ENCODE measurements around the gene DOP1B. TPM values are rescaled to one million over a fixed set of nuclear protein-coding genes. Genes with fewer than 3 reads are reported as not detected.
"Not testable (repeated sequence)": the region's sequence is repeated elsewhere in the genome, so short reads cannot be mapped to it uniquely, and the experiment has no call there.

DOP1B gene
- polyA plus RNA-seq, 4 donors: 5.7 to 8.3 (median 6.4) TPM

DNA sequence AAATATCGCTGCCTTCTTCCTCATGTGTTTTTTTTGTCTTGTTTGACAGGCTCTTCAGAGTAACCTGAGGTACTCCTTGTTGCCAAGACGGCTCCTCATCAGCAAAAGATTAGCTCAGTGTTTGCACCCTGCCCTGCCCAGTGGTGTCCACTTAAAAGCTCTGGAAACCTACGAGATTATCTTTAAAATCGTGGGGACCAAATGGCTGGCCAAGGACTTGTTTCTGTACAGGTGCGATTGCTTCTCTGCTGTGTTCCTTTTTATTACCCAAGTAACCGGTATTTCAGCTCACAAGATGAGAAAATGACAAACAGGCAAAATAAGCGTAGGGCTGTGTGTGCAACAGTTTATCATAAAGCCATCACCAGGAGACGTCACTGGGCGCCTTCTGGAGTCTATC lies 42.4 kb downstream of the DOP1B start:
- no peak for DNase-seq (ENCODE audit: low read depth in 4 of 4, low spot score in 3 of 4)

DNA sequence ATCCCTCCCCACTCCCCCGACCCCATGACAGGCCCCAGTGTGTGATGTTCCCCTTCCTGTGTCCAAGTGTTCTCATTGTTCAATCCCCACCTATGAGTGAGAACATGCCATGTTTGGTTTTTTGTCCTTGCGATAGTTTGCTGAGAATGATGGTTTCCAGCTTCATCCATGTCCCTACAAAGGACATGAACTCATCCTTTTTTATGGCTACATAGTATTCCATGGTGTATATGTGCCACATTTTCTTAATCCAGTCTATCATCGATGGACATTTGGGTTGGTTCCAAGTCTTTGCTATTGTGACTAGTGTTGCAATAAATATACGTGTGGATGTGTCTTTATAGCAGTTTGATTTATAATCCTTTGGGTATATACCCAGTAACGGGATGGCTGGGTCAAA lies 43.0 kb downstream of the DOP1B start:
- not testable (repeated sequence) for DNase-seq (ENCODE audit: low read depth in 4 of 4, low spot score in 3 of 4)

DNA sequence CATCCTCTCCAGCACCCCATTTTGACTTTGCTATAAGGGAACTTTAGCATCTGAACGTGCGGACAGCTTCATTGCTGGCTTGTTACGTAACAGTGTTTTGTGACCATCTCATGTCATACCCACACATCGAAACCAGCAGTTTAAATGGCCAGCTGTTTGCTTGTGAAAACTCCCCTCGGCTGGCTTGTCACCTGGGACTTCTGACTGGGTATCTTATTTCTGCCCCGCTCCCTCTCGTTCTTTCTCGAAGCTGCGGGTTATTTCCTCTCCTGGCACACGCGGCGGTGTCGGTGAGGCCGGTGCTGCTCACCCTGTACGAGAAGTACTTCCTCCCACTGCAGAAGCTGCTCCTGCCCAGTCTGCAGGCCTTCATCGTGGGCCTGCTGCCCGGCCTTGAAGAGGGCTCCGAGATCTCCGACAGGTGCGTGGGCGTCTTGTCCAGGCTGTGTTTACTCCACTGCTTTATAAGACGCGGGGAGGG lies 43.5 kb downstream of the DOP1B start:
- DNase-seq (ENCODE audit: low read depth in 4 of 4, low spot score in 3 of 4): no peak

DNA sequence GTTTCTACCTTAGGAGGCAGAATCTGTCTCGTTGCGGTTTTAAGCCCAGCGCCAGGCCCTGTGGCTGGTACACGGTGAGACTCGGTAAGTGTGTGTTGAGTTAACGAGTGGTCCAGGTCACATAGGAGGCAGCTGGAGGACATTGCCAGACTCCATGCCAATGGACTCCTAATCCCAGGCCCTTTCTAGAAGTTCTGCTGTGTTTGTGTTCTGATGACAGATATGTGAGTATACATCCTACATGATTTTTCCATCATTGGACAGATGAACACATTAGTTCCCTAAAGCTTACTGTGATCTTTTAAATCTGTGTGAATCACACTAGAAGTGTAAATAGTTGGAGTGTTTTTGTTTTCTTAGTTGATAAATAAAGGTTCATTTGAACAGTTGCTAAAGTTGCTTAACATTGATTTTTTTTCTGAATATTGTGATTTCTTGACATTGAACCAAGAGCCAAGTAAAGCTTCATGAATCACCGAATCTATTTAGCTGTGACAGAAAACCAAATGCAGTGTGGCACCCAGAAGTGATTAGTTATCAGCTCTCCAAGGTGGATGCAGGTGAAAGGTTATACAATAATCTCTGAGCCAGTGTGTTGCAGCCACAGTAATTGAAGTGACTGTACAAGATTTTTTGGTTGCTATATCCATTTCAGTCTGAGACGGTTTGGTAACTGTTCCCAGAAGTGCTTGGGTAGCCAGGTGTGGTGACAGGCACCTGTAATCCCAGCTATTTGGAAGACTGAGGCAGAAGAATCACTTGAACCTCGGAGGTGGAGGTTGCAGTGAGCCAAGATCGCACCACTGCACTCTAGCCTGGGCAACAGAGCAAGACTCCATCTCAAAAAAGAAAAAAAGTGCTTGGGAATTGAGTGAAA lies 46.3 kb downstream of the DOP1B start:
- no peak for DNase-seq (ENCODE audit: low read depth in 4 of 4, low spot score in 3 of 4)

DNA sequence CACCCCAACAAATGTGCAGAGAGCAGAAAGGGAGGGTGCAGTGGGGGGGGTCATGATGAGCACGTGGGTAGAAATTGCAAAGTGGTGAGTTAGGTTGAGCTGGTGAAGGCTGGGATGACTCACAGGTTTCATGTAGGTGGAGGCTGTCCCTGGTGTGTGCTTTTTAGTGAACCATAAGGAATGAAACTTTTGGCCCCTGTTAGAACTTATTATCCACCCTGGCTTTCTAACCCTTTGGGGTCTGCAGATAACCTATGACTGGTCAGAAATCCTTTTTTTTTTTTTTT lies 46.9 kb downstream of the DOP1B start:
- no peak for DNase-seq (ENCODE audit: low read depth in 4 of 4, low spot score in 3 of 4)

DNA sequence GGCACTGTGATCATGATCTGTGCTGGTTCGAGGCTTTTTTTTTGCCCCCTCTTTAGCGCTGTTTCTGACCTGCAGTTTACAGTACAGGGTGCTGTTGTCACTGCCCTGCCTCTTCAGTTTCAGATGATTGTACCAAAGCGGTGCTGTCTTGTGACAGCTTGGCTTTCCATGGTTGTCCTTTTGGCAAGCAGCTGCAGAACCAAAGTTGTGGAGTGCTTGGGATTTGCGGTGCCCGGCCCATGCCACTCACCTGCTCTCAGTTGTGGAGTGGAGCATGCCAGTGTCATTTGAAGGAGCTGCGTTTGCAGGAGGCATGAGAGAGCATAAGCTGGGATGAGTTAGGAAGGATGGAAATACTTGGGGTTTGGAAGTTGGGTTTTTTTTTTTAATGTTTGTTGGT lies 48.4 kb downstream of the DOP1B start:
- DNase-seq (ENCODE audit: low read depth in 4 of 4, low spot score in 3 of 4): no peak

DNA sequence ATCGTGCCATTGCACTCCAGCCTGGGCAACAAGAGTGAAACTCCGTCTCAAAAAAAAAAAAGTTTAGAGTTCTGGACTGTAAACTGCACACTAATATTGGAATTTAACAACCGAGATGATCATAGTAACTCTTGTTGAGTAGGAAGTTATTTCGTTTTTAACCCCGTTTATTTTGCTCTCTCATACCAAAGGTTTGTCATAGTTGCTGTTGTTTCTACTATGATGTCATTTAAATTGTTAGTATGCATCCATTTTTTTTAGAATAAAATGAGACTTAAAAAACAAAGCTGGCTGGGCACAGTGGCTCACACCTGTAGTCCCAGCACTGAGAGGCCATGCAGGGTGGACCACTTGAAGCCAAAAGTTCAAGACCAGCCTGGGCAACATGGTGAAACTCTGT lies 49.3 kb downstream of the DOP1B start:
- no peak for DNase-seq (ENCODE audit: low read depth in 4 of 4, low spot score in 3 of 4)

Other genes with a start within 250 kb of the DOP1B start
- gene SETD4, start 96.3 kb upstream of the DOP1B start, polyA plus RNA-seq (ENCODE audit: insufficient read length in 4 of 4): 10 to 100 TPM; 28.9 to 33.8 (median 31.2) TPM
- 10 to 100 TPM; 62.5 to 76.7 (median 69.5) TPM for gene CBR1, start 86.8 kb upstream of the DOP1B start, polyA plus RNA-seq (ENCODE audit: insufficient read length in 4 of 4)
- gene CBR3, start 21.7 kb upstream of the DOP1B start, polyA plus RNA-seq (ENCODE audit: insufficient read length in 4 of 4): 1 to 10 TPM in 3 of 4 donors, under 1 TPM in 1; 0.90 to 2.2 (median 1.3) TPM
- 10 to 100 TPM; 28.4 to 40.9 (median 37.6) TPM for gene MORC3, start 163.4 kb downstream of the DOP1B start, polyA plus RNA-seq (ENCODE audit: insufficient read length in 4 of 4)
- gene CHAF1B, start 228.6 kb downstream of the DOP1B start, polyA plus RNA-seq (ENCODE audit: insufficient read length in 4 of 4): 10 to 100 TPM in 1 of 4 donors, 1 to 10 TPM in 3; 6.9 to 10.2 (median 8.5) TPM

All from right renal pelvis (tissue), 4 donors.